ENCODE data around the gene WDR4.
"Not testable (repeated sequence)": the region's sequence is repeated elsewhere in the genome, so short reads cannot be mapped to it uniquely, and the experiment has no call there.

Gene WDR4

GRCh38 chr21:42833439-42833815, 45.9 kb downstream of the WDR4 start:
- Histone ChIP-seq H3K9me3 (ENCODE audit: control insufficient read depth, insufficient read depth, low read length) (no peaks in the 10 kb centered on the region), H3K4me1 (ENCODE audit: control insufficient read depth, insufficient read depth, low read length) (no peaks in the 10 kb centered on the region), H3K4me3 (ENCODE audit: low read length) (no peak overlapping the region), H3K27ac (ENCODE audit: low read length) (no peak overlapping the region), H3K27me3 (ENCODE audit: control insufficient read depth, insufficient read depth, low read length) (peaks cover 2% of the 10 kb centered on the region; the same call in 1 of the 2 replicates), H3K36me3 (ENCODE audit: control insufficient read depth, insufficient read depth, low read length) (no peaks in the 10 kb centered on the region)
- no peak for DNase-seq (ENCODE audit: low read depth, low spot score)
- no CpG with 5 or more reads among the region's 11 CpGs for WGBS (ENCODE audit: insufficient coverage, insufficient read length)

- not testable (repeated sequence) for H3K27ac ChIP-seq (ENCODE audit: low read length); H3K4me3 ChIP-seq (ENCODE audit: low read length); H3K36me3 ChIP-seq (ENCODE audit: control insufficient read depth, insufficient read depth, low read length); H3K27me3 ChIP-seq (ENCODE audit: control insufficient read depth, insufficient read depth, low read length); H3K9me3 ChIP-seq (ENCODE audit: control insufficient read depth, insufficient read depth, low read length); DNase-seq (ENCODE audit: low read depth, low spot score); H3K4me1 ChIP-seq (ENCODE audit: control insufficient read depth, insufficient read depth, low read length)
- no CpG with 5 or more reads among the region's 4 CpGs for WGBS (ENCODE audit: insufficient coverage, insufficient read length)
Measured at GRCh38 chr21:42832321-42832630, 47.1 kb downstream of the WDR4 start.

- H3K4me3 ChIP-seq (ENCODE audit: low read length): no peak overlapping the region
- no peaks in the 10 kb centered on the region for H3K9me3 ChIP-seq (ENCODE audit: control insufficient read depth, insufficient read depth, low read length)
- no peaks in the 10 kb centered on the region for H3K36me3 ChIP-seq (ENCODE audit: control insufficient read depth, insufficient read depth, low read length)
- DNase-seq (ENCODE audit: low read depth, low spot score): no peak
- H3K27ac ChIP-seq (ENCODE audit: low read length): no peak overlapping the region
- no CpG with 5 or more reads among the region's 25 CpGs for WGBS (ENCODE audit: insufficient coverage, insufficient read length)
- H3K4me1 ChIP-seq (ENCODE audit: control insufficient read depth, insufficient read depth, low read length): no peaks in the 10 kb centered on the region
- H3K27me3 ChIP-seq (ENCODE audit: control insufficient read depth, insufficient read depth, low read length): peaks cover 2% of the 10 kb centered on the region; the same call in 1 of the 2 replicates
Measured at GRCh38 chr21:42830456-42831455, 48.6 kb downstream of the WDR4 start.

DNA sequence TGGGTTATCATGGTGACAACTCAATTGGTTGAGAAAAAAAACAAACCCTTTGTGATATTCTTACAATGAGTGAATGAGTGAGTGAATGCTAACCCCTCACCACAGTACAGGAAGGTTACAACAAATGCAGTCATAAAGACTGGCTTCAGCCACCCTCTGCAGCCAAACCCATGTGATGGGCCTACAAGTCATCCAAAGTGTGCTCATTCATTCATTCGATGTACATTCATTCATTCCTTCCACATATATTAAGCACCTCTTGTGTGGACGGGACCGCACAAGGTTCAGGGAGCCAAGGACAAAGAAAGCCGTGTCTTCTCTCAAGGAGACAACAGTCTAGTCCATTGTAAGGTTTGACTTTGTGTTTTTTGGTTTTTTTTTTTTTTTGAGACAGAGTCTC, 49.4 kb downstream of the WDR4 start:
- Histone ChIP-seq H3K27ac (ENCODE audit: low read length) (no peak overlapping the region), H3K27me3 (ENCODE audit: control insufficient read depth, insufficient read depth, low read length) (peaks cover 2% of the 10 kb centered on the region; the same call in 1 of the 2 replicates), H3K4me1 (ENCODE audit: control insufficient read depth, insufficient read depth, low read length) (no peaks in the 10 kb centered on the region), H3K4me3 (ENCODE audit: low read length) (no peak overlapping the region), H3K9me3 (ENCODE audit: control insufficient read depth, insufficient read depth, low read length) (no peaks in the 10 kb centered on the region), H3K36me3 (ENCODE audit: control insufficient read depth, insufficient read depth, low read length) (no peaks in the 10 kb centered on the region)
- no CpG with 5 or more reads among the region's 4 CpGs for WGBS (ENCODE audit: insufficient coverage, insufficient read length)
- DNase-seq (ENCODE audit: low read depth, low spot score): no peak

DNA sequence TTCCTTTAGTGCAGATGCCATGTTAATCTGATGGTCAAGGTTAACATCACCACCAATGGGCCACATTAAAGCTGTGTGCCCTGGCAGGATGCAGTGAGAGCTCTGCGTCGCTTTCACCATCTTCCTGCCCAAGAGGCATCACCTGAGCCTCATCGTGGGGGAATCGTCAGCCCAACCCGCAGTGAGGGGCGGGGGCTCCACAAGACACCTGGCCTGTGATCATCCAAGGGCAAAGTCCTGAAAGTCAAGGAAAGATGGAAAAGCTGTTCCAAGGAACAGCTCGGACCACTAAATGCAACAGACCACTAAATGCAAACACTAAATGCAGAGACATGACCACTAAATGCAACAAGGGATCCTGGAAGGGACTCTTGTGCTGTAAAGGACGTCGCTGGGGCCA, 49.9 kb downstream of the WDR4 start:
- Histone ChIP-seq H3K4me1 (ENCODE audit: control insufficient read depth, insufficient read depth, low read length) (no peaks in the 10 kb centered on the region), H3K36me3 (ENCODE audit: control insufficient read depth, insufficient read depth, low read length) (no peaks in the 10 kb centered on the region), H3K4me3 (ENCODE audit: low read length) (no peak overlapping the region), H3K27ac (ENCODE audit: low read length) (no peak overlapping the region), H3K27me3 (ENCODE audit: control insufficient read depth, insufficient read depth, low read length) (peaks cover 2% of the 10 kb centered on the region; the same call in 1 of the 2 replicates), H3K9me3 (ENCODE audit: control insufficient read depth, insufficient read depth, low read length) (no peaks in the 10 kb centered on the region)
- DNase-seq (ENCODE audit: low read depth, low spot score): no peak
- WGBS (ENCODE audit: insufficient coverage, insufficient read length): no CpG with 5 or more reads among the region's 9 CpGs

DNA sequence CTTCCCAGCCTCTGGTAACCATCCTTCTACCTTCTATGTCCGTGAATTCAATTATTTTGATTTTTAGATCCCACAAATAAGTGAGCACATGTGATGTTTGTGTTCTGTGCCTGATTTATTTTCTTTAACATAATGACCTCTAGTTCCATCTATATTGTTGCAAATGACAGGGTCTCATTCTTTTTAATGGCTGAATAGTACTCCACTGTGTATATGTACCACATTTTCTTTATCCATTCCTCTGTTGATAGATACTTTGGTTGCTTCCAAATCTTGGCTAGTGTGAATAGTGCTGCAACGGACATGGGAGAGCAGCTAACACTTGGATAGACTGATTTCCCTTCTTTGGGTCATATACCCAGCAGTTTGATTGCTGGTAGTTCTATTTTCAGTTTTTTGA, 51.8 kb downstream of the WDR4 start:
- H3K9me3 ChIP-seq (ENCODE audit: control insufficient read depth, insufficient read depth, low read length): no peaks in the 10 kb centered on the region

GRCh38 chr21:42820616-42821465, 58.5 kb downstream of the WDR4 start:
- Histone ChIP-seq H3K36me3 (ENCODE audit: control insufficient read depth, insufficient read depth, low read length) (no peaks in the 10 kb centered on the region), H3K27ac (ENCODE audit: low read length) (no peak overlapping the region), H3K9me3 (ENCODE audit: control insufficient read depth, insufficient read depth, low read length) (no peaks in the 10 kb centered on the region; the same call in 1 of the 2 replicates), H3K4me1 (ENCODE audit: control insufficient read depth, insufficient read depth, low read length) (no peaks in the 10 kb centered on the region), H3K4me3 (ENCODE audit: low read length) (no peak overlapping the region), H3K27me3 (ENCODE audit: control insufficient read depth, insufficient read depth, low read length) (no peaks in the 10 kb centered on the region)
- no CpG with 5 or more reads among the region's 8 CpGs for WGBS (ENCODE audit: insufficient coverage, insufficient read length)
- no peak for DNase-seq (ENCODE audit: low read depth, low spot score)

More for the DNA sequence above, 51.8 kb downstream of the WDR4 start:
- Histone ChIP-seq H3K4me3 (ENCODE audit: low read length) (no peak overlapping the region), H3K27ac (ENCODE audit: low read length) (no peak overlapping the region), H3K36me3 (ENCODE audit: control insufficient read depth, insufficient read depth, low read length) (no peaks in the 10 kb centered on the region), H3K27me3 (ENCODE audit: control insufficient read depth, insufficient read depth, low read length) (peaks cover 2% of the 10 kb centered on the region; the same call in 1 of the 2 replicates), H3K4me1 (ENCODE audit: control insufficient read depth, insufficient read depth, low read length) (no peaks in the 10 kb centered on the region)
- DNase-seq (ENCODE audit: low read depth, low spot score): no peak
- no CpG with 5 or more reads among the region's 2 CpGs for WGBS (ENCODE audit: insufficient coverage, insufficient read length)

DNA sequence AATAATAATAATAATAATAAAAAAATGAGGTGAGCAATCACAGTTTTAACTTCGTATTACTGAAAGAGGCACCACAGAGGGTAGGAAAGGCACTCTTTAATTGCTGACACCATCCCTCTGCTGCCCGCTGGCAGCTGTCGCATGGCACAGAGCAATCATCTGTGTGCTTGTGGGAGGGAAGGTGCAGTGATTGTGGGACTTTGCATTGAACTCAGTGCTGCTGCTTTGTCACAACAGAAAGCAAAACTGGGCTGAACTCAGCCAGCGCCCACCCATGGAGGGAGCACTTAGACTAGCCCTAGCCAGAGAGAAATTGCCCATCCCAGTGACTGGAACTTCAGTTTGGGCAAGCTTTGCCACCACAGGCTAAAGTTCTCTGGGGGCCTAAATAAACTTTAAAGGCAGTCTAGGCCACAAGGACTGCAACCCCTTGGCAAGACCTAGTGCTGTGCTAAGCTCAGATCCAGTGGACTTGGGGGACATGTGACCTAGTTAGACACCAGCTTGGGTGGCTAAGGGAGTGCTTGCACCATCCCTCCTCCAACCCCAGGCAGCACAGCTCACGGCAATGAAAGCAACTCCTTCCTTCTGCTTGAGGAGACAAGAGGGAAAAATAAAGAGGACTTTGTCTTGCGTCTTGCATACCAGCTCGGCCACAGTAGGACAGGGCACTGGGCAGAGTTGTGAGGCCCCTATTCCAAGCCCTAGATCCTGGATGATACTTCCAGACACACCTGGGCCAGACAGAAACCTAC, 59.3 kb downstream of the WDR4 start:
- H3K4me1 ChIP-seq (ENCODE audit: control insufficient read depth, insufficient read depth, low read length): no peaks in the 10 kb centered on the region
- H3K36me3 ChIP-seq (ENCODE audit: control insufficient read depth, insufficient read depth, low read length): no peaks in the 10 kb centered on the region
- H3K4me3 ChIP-seq (ENCODE audit: low read length): no peak overlapping the region
- no peak overlapping the region for H3K27ac ChIP-seq (ENCODE audit: low read length)
- H3K27me3 ChIP-seq (ENCODE audit: control insufficient read depth, insufficient read depth, low read length): no peaks in the 10 kb centered on the region
- no CpG with 5 or more reads among the region's 7 CpGs for WGBS (ENCODE audit: insufficient coverage, insufficient read length)
- DNase-seq (ENCODE audit: low read depth, low spot score): no peak
- no peaks in the 10 kb centered on the region; the same call in 1 of the 2 replicates for H3K9me3 ChIP-seq (ENCODE audit: control insufficient read depth, insufficient read depth, low read length)

DNA sequence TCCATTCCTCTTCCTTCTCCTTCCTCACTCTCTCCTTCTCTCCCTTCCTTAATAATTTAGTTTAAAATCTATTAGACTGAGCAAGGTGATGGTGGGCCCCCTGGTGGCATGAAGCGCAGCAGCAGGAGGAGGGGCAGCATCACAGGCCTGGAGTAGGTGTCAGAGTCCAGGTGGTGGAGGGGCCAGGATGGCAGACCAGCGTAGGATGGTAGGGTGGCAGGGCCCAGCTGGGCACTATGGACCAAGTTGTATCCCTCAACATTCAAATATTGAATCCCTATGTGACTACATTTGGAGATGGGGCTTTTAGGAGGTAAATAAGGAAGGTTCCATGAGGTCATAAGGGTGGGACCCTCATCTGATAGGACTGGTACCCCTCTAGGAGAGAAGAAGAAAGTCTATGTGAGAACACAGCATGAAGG, 61.0 kb downstream of the WDR4 start:
- Histone ChIP-seq H3K27ac (ENCODE audit: low read length) (no peak overlapping the region), H3K9me3 (ENCODE audit: control insufficient read depth, insufficient read depth, low read length) (no peaks in the 10 kb centered on the region; the same call in 1 of the 2 replicates), H3K4me3 (ENCODE audit: low read length) (no peak overlapping the region), H3K36me3 (ENCODE audit: control insufficient read depth, insufficient read depth, low read length) (no peaks in the 10 kb centered on the region), H3K4me1 (ENCODE audit: control insufficient read depth, insufficient read depth, low read length) (no peaks in the 10 kb centered on the region), H3K27me3 (ENCODE audit: control insufficient read depth, insufficient read depth, low read length) (no peaks in the 10 kb centered on the region)
- no peak for DNase-seq (ENCODE audit: low read depth, low spot score)
- WGBS (ENCODE audit: insufficient coverage, insufficient read length): no CpG with 5 or more reads among the region's 2 CpGs

GRCh38 chr21:42815217-42815616, 64.1 kb downstream of the WDR4 start:
- Histone ChIP-seq H3K4me1 (ENCODE audit: control insufficient read depth, insufficient read depth, low read length) (no peaks in the 10 kb centered on the region), H3K4me3 (ENCODE audit: low read length) (no peak overlapping the region), H3K27ac (ENCODE audit: low read length) (no peak overlapping the region), H3K9me3 (ENCODE audit: control insufficient read depth, insufficient read depth, low read length) (no peaks in the 10 kb centered on the region; the same call in 1 of the 2 replicates), H3K36me3 (ENCODE audit: control insufficient read depth, insufficient read depth, low read length) (no peaks in the 10 kb centered on the region), H3K27me3 (ENCODE audit: control insufficient read depth, insufficient read depth, low read length) (no peaks in the 10 kb centered on the region)
- no peak for DNase-seq (ENCODE audit: low read depth, low spot score)
- WGBS (ENCODE audit: insufficient coverage, insufficient read length): no CpG with 5 or more reads among the region's 1 CpG
